C4-2B (cell line): ENCODE data around the gene STARD13.

Source experiments
- CTCF ChIP-seq: fragments of 450-650 bp; conservative IDR thresholded peaks from 2 replicates; pipeline ENCODE4 v1.5.1; 2017; ENCODE audit warnings: mild to moderate bottlenecking
- ZFX ChIP-seq: fragments of 450-650 bp; IDR thresholded peaks from 2 replicates; pipeline ENCODE4 v1.6.1; 2017

- TF ChIP-seq CTCF (no peak), ZFX (no peak)
Observed at GRCh38 chr13:33176526-33176925, 109.0 kb downstream of the STARD13 start.
